ENCODE results near the gene PDGFB. TPM values are rescaled to one million over a fixed set of nuclear protein-coding genes. Genes with fewer than 3 reads are reported as not detected.

Gene PDGFB
- total and polyA plus RNA-seq, 2 experiments from 2014 or later = 2.2 to 8.0 TPM

GRCh38 chr22:39259666-39260065 lies 14.9 kb upstream of the PDGFB start:
- TF ChIP-seq EZH2phosphoT487 (IDR thresholded peaks at IDR 0.05; ENCODE audit: unreplicated experiment) (no peak), POLR2AphosphoS5 (IDR thresholded peaks at IDR 0.05; ENCODE audit: low read depth) (no peak), CREB1 (CRISPR knock-in tag; IDR thresholded peaks at IDR 0.05; ENCODE audit: low read depth) (no peak), STAT1 (IDR thresholded peaks at IDR 0.05; ENCODE audit: unreplicated experiment) (no peak), EZH2 (IDR thresholded peaks at IDR 0.05; ENCODE audit: low read depth, unreplicated experiment) (no peak), JUNB (IDR thresholded peaks at IDR 0.05; ENCODE audit: unreplicated experiment) (no peak), NANOG (IDR thresholded peaks at IDR 0.05; ENCODE audit: borderline replicate concordance) (no peak), ZNF114 (CRISPR knock-in tag; IDR thresholded peaks at IDR 0.05) (no peak), ETS1 (IDR thresholded peaks at IDR 0.05) (no peak), ZNF331 (CRISPR knock-in tag; IDR thresholded peaks at IDR 0.05; ENCODE audit: low read depth) (no peak), REST (IDR thresholded peaks at IDR 0.05; ENCODE audit: unreplicated experiment) (no peak)
- TF ChIP-seq, protein P1, sequence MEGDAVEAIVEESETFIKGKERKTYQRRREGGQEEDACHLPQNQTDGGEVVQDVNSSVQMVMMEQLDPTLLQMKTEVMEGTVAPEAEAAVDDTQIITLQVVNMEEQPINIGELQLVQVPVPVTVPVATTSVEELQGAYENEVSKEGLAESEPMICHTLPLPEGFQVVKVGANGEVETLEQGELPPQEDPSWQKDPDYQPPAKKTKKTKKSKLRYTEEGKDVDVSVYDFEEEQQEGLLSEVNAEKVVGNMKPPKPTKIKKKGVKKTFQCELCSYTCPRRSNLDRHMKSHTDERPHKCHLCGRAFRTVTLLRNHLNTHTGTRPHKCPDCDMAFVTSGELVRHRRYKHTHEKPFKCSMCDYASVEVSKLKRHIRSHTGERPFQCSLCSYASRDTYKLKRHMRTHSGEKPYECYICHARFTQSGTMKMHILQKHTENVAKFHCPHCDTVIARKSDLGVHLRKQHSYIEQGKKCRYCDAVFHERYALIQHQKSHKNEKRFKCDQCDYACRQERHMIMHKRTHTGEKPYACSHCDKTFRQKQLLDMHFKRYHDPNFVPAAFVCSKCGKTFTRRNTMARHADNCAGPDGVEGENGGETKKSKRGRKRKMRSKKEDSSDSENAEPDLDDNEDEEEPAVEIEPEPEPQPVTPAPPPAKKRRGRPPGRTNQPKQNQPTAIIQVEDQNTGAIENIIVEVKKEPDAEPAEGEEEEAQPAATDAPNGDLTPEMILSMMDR (conservative IDR thresholded peaks at IDR 0.05; ENCODE audit: low read depth in 2 of 2) = no peak
- TF ChIP-seq, protein P2, sequence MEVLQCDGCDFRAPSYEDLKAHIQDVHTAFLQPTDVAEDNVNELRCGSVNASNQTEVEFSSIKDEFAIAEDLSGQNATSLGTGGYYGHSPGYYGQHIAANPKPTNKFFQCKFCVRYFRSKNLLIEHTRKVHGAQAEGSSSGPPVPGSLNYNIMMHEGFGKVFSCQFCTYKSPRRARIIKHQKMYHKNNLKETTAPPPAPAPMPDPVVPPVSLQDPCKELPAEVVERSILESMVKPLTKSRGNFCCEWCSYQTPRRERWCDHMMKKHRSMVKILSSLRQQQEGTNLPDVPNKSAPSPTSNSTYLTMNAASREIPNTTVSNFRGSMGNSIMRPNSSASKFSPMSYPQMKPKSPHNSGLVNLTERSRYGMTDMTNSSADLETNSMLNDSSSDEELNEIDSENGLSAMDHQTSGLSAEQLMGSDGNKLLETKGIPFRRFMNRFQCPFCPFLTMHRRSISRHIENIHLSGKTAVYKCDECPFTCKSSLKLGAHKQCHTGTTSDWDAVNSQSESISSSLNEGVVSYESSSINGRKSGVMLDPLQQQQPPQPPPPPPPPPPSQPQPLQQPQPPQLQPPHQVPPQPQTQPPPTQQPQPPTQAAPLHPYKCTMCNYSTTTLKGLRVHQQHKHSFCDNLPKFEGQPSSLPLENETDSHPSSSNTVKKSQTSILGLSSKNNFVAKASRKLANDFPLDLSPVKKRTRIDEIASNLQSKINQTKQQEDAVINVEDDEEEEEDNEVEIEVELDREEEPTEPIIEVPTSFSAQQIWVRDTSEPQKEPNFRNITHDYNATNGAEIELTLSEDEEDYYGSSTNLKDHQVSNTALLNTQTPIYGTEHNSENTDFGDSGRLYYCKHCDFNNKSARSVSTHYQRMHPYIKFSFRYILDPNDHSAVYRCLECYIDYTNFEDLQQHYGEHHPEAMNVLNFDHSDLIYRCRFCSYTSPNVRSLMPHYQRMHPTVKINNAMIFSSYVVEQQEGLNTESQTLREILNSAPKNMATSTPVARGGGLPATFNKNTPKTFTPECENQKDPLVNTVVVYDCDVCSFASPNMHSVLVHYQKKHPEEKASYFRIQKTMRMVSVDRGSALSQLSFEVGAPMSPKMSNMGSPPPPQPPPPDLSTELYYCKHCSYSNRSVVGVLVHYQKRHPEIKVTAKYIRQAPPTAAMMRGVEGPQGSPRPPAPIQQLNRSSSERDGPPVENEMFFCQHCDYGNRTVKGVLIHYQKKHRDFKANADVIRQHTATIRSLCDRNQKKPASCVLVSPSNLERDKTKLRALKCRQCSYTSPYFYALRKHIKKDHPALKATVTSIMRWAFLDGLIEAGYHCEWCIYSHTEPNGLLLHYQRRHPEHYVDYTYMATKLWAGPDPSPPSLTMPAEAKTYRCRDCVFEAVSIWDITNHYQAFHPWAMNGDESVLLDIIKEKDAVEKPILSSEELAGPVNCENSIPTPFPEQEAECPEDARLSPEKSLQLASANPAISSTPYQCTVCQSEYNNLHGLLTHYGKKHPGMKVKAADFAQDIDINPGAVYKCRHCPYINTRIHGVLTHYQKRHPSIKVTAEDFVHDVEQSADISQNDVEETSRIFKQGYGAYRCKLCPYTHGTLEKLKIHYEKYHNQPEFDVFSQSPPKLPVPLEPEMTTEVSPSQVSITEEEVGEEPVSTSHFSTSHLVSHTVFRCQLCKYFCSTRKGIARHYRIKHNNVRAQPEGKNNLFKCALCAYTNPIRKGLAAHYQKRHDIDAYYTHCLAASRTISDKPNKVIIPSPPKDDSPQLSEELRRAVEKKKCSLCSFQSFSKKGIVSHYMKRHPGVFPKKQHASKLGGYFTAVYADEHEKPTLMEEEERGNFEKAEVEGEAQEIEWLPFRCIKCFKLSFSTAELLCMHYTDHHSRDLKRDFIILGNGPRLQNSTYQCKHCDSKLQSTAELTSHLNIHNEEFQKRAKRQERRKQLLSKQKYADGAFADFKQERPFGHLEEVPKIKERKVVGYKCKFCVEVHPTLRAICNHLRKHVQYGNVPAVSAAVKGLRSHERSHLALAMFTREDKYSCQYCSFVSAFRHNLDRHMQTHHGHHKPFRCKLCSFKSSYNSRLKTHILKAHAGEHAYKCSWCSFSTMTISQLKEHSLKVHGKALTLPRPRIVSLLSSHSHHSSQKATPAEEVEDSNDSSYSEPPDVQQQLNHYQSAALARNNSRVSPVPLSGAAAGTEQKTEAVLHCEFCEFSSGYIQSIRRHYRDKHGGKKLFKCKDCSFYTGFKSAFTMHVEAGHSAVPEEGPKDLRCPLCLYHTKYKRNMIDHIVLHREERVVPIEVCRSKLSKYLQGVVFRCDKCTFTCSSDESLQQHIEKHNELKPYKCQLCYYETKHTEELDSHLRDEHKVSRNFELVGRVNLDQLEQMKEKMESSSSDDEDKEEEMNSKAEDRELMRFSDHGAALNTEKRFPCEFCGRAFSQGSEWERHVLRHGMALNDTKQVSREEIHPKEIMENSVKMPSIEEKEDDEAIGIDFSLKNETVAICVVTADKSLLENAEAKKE (CRISPR knock-in tag; IDR thresholded peaks at IDR 0.05) = no peak
- Histone ChIP-seq H3K79me2 (replicated peaks; ENCODE audit: insufficient read depth) (no peaks in the 10 kb centered on the region), H3K36me3 (ENCODE audit: insufficient read depth) (no peaks in the 10 kb centered on the region), H3F3A (replicated peaks; ENCODE audit: low read depth) (no peaks in the 10 kb centered on the region), H3K4me3 (no peak overlapping the region), H3K4me1 (ENCODE audit: insufficient read depth) (peaks cover 10% of the 10 kb centered on the region; the same call in 1 of the 2 replicates), H4K20me1 (replicated peaks; ENCODE audit: insufficient read depth) (no peaks in the 10 kb centered on the region), H3K4me2 (no peak overlapping the region), H3K27me3 (ENCODE audit: insufficient read depth) (no peaks in the 10 kb centered on the region), H3K9me2 (ENCODE audit: insufficient read depth) (no peaks in the 10 kb centered on the region), H2AFZ (no peak overlapping the region), H3K27ac (ENCODE audit: low read depth) (no peak overlapping the region)
- H3K27me3 Mint-ChIP-seq (ENCODE audit: insufficient read depth, low read depth, poor library complexity) = peaks cover 19% of the 10 kb centered on the region
- H3K27ac Mint-ChIP-seq = no peak overlapping the region
- DNase-seq (ENCODE audit: low spot score) (no peak), ATAC-seq (no peak)
- H3K36me3 Mint-ChIP-seq (ENCODE audit: low read depth) = peaks cover 4% of the 10 kb centered on the region; the same call in 1 of the 3 replicates
- peaks cover 13% of the 10 kb centered on the region for H3K4me1 Mint-ChIP-seq
- H3K4me3 Mint-ChIP-seq = no peak overlapping the region
- H3K9me3 Mint-ChIP-seq = peaks cover 10% of the 10 kb centered on the region

All from GM23338 (cell line).